Psoas muscle (tissue), 8 donors: ENCODE data around the gene UMAD1. TPM values are rescaled to one million over a fixed set of nuclear protein-coding genes. Genes with fewer than 3 reads are reported as not detected.

Experiments used
- ATAC-seq, 4 donors: fragments of 200-7000 bp; cut with Tn5 transposase; one replicate each; pipeline ENCODE4 v1.9.1; 2020; ENCODE audit warnings: moderate library complexity in 3 of 4, mild to moderate bottlenecking in 2 of 4
- DNase-seq, 2 donors: peaks; one replicate each; pipeline ENCODE4 v3.0.0-alpha.2; 2020
- H3K27ac ChIP-seq: fragments of 200-600 bp; one replicate; pipeline ENCODE4 v1.8.0; 2022
- H3K27me3 ChIP-seq, 3 donors: fragments of 200-600 bp in 1 of 3; one replicate each; pipeline versions ENCODE4 v1.6.1 to v1.8.0; 2013 to 2022; ENCODE audit warnings: low read length in 2 of 3, mild to moderate bottlenecking in 2 of 3, moderate library complexity in 1 of 3; ENCODE audit not compliant: insufficient read depth in 3 of 3
- H3K36me3 ChIP-seq, 2 donors: fragments of 200-600 bp in 1 of 2; one replicate each; pipeline versions ENCODE4 v1.6.1 to v1.8.0; 2013 to 2022; ENCODE audit warnings: low read depth in 1 of 2, mild to moderate bottlenecking in 1 of 2, moderate library complexity in 1 of 2; ENCODE audit not compliant: insufficient read depth in 1 of 2
- H3K4me1 ChIP-seq: fragments of 200-600 bp; one replicate; pipeline ENCODE4 v1.8.0; 2022
- H3K4me3 ChIP-seq: fragments of 200-600 bp; one replicate; pipeline ENCODE4 v1.8.0; 2022; ENCODE audit warnings: mild to moderate bottlenecking
- H3K9me3 ChIP-seq: fragments of 200-600 bp; one replicate; pipeline ENCODE4 v1.8.0; 2022
- WGBS, 3 donors: extraction: QIAGEN DNeasy Blood & Tissue Kit; methylation state at CpG; one replicate each; pipeline versions ENCODE4 v1.1.6 to v1.1.7; 2013; 5-methylcytosine and 5-hydroxymethylcytosine counted together
- intact Hi-C, 2 donors: fragments of 100-400 bp; cut with DNase I; formaldehyde crosslinking; loops; one replicate each; pipeline versions ENCODE4 v1.11.0 to v1.14.2; 2022
- polyA plus RNA-seq, 3 donors: library from polyadenylated mRNA; stranded (reverse); fragments of 200-250 nt; gene quantifications; one replicate each; pipeline ENCODE4 v1.2.3, GENCODE V29; 2013
- total RNA-seq, 4 donors: library from RNA; stranded (reverse); fragmentation: NEBNext Ultra II Directional in 2 of 4; extraction: Animal tissue kit (Norgen Biotek cat#: 25700) in 2 of 4; gene quantifications; one replicate each; pipeline versions ENCODE4 v1.2.1 to v1.2.4, GENCODE V29; 2021 to 2023
- TF ChIP-seq, protein P1 (sequence below): fragments of 200-600 bp; IDR thresholded peaks from one replicate; pipeline ENCODE4 v1.8.0; 2022; ENCODE audit warnings: antibody characterized with exemption
- donor health status: healthy with polysubstance abuse.
- donor health status: DM: no; HTN: no; CAD: no; lungs with moderate emphysema.
- donor health status: Bipolar disorder and iron deficiency.
- donor health status: healthy.
- donor health status: DM: yes; HTN: yes; CAD: no.
- donor health status: DM: no; HTN: no; CAD: no.
- donor health status: DM: no; HTN: no; CAD: no.
- donor health status: DM: yes; HTN: yes; CAD: no.

UMAD1 gene
- total and polyA plus RNA-seq, 7 donors: 6.2 to 19.1 (median 12.3) TPM

DNA sequence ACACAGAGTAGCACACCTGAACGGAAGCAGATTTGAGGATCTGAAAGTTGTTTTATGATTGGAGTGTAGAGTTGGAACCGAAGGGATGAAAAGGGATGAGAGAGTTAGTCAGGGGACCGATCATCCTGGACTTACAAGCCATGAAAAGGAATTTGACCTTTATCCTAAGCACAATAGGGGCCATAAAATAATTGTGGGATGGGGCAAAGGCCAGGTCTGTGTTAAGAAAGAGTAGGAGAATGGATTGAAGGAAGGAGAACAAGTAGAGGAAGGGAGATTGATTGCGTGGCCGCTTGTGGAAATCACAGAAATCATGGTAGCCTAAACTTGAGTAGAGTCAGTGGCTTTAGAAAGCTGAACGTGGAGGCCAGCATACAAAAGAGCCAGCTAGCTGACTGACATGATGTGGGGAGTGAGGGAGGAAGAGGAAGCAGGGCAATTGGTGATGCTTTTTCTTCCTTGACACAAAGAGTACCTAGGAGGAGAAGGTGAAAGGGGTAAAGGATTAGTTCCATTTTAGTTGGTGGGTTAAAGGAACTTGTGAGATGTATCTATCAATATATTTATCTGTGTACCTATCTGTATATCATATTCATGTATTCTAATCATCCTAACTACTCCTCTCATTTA lies 144.9 kb downstream of the UMAD1 start:
- WGBS, 3 donors: 88 to 91% (median 89%) methylated on average over 6 of the region's 6 CpGs

DNA sequence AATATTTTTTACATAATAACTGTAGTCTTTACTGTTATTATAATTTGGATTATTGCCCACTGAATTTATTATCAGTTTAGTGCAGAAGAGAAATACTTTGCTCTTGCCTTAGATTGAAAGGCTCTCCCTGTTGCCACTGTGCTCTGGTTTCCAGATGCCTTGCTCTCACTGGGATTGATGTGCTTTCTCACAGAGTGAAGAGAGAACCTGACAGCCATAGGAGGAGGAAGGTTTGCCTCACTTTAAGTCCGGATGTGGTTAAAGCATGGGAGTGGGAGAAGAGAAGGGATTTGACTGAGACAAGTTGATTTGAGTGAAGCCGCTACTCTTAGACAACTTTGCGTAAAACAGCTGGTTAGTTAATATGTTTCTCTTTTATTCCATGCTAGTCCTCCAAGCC lies 146.0 kb downstream of the UMAD1 start:
- H3K36me3 ChIP-seq: no peaks in the 10 kb centered on the region
- H3K27ac ChIP-seq: no peak overlapping the region
- 94 to 96% (median 94%) methylated on average over 3 of the region's 3 CpGs for WGBS, 3 donors
- ATAC-seq (no peak), DNase-seq (no peak)
- H3K4me1 ChIP-seq: peaks cover 5% of the 10 kb centered on the region
- TF ChIP-seq, protein P1, sequence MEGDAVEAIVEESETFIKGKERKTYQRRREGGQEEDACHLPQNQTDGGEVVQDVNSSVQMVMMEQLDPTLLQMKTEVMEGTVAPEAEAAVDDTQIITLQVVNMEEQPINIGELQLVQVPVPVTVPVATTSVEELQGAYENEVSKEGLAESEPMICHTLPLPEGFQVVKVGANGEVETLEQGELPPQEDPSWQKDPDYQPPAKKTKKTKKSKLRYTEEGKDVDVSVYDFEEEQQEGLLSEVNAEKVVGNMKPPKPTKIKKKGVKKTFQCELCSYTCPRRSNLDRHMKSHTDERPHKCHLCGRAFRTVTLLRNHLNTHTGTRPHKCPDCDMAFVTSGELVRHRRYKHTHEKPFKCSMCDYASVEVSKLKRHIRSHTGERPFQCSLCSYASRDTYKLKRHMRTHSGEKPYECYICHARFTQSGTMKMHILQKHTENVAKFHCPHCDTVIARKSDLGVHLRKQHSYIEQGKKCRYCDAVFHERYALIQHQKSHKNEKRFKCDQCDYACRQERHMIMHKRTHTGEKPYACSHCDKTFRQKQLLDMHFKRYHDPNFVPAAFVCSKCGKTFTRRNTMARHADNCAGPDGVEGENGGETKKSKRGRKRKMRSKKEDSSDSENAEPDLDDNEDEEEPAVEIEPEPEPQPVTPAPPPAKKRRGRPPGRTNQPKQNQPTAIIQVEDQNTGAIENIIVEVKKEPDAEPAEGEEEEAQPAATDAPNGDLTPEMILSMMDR: no peak
- H3K9me3 ChIP-seq: no peaks in the 10 kb centered on the region
- H3K27me3 ChIP-seq: no peaks in the 10 kb centered on the region
- H3K4me3 ChIP-seq: no peak overlapping the region
- intact Hi-C loops: no loop called here

More for the DNA sequence above, 144.9 kb downstream of the UMAD1 start:
- intact Hi-C loops: no loop called here
- Histone ChIP-seq H3K27ac (no peak overlapping the region), H3K36me3 (no peaks in the 10 kb centered on the region), H3K4me1 (no peaks in the 10 kb centered on the region), H3K9me3 (no peaks in the 10 kb centered on the region), H3K27me3 (no peaks in the 10 kb centered on the region), H3K4me3 (no peak overlapping the region)
- ATAC-seq: no peak
- DNase-seq: no peak
- TF ChIP-seq, protein P1: no peak

DNA sequence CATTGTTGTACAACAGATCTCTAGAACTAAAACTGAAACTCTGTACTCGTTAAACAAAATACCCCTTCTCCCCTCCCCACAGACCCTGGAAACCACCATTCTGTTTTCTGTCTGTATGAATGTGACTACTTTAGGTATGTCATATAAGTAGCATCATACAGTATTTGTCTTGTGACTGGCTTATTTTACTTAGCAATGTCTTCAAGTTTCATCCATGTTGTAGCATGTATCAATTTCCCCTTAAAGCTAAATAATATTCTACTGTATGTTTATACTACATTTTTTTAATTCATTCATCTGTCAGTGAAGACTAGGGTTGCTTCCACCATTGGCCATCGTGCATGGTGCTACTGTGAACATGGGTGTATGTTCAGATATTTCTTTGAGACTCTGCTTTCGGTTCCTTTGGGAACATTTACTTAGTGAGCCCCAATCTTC lies 149.0 kb downstream of the UMAD1 start:
- Histone ChIP-seq H3K27me3 (no peaks in the 10 kb centered on the region), H3K36me3 (no peaks in the 10 kb centered on the region), H3K9me3 (no peaks in the 10 kb centered on the region), H3K27ac (no peak overlapping the region), H3K4me3 (no peak overlapping the region), H3K4me1 (peaks cover 10% of the 10 kb centered on the region)
- intact Hi-C loops: no loop called here
- TF ChIP-seq, protein P1: no peak
- ATAC-seq (no peak), DNase-seq (no peak)
- 92 to 96% (median 93%) methylated on average over 3 of the region's 3 CpGs for WGBS, 3 donors

DNA sequence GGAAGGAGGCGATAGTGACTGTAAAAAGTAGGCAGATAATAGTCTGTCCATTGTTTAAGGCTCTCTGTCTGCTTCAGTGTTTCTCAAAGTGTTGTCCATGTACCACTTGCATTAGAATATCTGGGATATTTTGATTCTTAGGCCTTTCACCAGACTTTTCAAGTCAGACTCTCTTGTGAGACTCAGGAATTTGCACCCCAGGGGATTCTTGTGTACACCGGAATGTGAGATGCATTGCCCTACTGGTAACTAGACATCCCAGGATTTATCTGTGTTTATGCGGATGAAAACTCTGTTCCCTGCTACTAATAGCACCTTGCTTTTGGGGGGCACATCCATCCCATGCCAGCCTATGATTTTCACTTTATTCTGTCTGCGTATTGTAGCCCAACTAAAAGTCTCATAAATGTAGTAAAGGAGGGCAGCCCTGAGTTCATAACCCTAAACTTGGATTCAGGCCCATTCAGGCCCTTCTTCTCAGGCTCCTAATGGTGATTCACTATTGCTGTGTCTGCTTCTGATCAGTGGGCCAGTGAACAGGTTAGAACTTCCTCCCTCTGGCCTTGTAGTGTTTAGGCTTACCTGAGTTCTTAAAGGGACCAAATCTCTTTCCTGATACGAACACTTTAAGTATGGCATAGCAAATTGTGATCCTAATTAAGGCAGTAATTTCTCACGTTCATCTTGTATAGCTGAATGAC lies 149.6 kb downstream of the UMAD1 start:
- Histone ChIP-seq H3K27me3 (no peaks in the 10 kb centered on the region), H3K27ac (no peak overlapping the region), H3K9me3 (no peaks in the 10 kb centered on the region), H3K36me3 (no peaks in the 10 kb centered on the region), H3K4me1 (peaks cover 10% of the 10 kb centered on the region), H3K4me3 (no peak overlapping the region)
- 87 to 92% (median 90%) methylated on average over 6 of the region's 6 CpGs for WGBS, 3 donors
- ATAC-seq (no peak), DNase-seq (no peak)
- intact Hi-C loops: no loop called here
- TF ChIP-seq, protein P1: no peak
